Astrocyte of the cerebellum (primary cell): ENCODE data around the gene ZNF615.
"Not testable (repeated sequence)": the region's sequence is repeated elsewhere in the genome, so short reads cannot be mapped to it uniquely, and the experiment has no call there.

ENCODE experiments used
- DNase-seq: peaks from one replicate; pipeline ENCODE4 v3.0.0-alpha.2; 2011; ENCODE audit warnings: low read depth
- H3K4me3 ChIP-seq: 2 replicates; pipeline ENCODE4 v1.5.1; 2011; ENCODE audit warnings: mild to moderate bottlenecking, low read depth, low read length, moderate library complexity
- in situ Hi-C: cut with HindIII; loops from 2 replicates; pipeline ENCODE4 v1.10.0; 2017; ENCODE audit warnings: low sequenced_read_pairs
- TF ChIP-seq, protein P1 (sequence below): IDR thresholded peaks from 2 replicates; pipeline ENCODE4 v1.5.1; 2012; ENCODE audit warnings: low read length, low read depth, moderate library complexity, mild to moderate bottlenecking; ENCODE audit errors: missing control alignments

Gene ZNF615

DNA sequence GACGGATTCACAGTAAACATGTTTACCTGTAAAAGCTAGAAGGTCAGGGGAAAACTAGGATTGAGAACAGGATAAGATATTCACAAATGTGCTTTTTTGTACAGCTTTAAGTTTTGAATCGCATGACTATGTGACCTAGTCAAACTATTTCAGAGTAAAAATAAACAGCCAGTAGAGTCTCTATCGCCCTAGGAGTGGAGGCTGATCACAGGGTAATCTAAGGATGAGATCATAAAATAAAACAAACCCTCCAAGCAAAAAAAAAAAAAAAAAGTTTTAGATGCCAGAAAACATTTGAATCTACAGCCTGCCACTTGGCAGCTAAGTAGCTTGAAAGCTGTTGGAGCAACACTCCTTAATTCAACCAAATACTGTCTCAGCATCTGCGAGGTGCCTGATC, 48.2 kb downstream of the ZNF615 start:
- in situ Hi-C loops, result no loop called here
- DNase-seq, result no peak
- no peak overlapping the region for H3K4me3 ChIP-seq
- TF ChIP-seq, protein P1, sequence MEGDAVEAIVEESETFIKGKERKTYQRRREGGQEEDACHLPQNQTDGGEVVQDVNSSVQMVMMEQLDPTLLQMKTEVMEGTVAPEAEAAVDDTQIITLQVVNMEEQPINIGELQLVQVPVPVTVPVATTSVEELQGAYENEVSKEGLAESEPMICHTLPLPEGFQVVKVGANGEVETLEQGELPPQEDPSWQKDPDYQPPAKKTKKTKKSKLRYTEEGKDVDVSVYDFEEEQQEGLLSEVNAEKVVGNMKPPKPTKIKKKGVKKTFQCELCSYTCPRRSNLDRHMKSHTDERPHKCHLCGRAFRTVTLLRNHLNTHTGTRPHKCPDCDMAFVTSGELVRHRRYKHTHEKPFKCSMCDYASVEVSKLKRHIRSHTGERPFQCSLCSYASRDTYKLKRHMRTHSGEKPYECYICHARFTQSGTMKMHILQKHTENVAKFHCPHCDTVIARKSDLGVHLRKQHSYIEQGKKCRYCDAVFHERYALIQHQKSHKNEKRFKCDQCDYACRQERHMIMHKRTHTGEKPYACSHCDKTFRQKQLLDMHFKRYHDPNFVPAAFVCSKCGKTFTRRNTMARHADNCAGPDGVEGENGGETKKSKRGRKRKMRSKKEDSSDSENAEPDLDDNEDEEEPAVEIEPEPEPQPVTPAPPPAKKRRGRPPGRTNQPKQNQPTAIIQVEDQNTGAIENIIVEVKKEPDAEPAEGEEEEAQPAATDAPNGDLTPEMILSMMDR, result no peak

DNA sequence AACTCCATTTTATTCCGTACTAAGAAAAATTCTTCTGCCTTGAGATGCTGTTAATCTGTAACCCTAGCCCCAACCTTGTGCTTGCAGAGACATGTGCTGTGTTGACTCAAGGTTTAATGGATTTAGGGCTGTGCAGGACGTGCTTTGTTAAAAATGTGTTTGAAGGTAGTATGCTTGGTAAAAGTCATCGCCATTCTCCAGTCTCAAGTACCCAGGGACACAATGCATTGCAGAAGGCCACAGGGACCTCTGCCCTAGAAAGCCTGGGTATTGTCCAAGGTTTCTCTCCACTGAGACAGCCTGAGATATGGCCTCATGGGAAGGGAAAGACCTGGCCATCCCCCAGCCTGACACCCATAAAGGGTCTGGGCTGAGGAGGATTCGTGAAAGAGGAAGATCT, 50.2 kb downstream of the ZNF615 start:
- H3K4me3 ChIP-seq, in situ Hi-C loops, DNase-seq: not testable (repeated sequence)

DNA sequence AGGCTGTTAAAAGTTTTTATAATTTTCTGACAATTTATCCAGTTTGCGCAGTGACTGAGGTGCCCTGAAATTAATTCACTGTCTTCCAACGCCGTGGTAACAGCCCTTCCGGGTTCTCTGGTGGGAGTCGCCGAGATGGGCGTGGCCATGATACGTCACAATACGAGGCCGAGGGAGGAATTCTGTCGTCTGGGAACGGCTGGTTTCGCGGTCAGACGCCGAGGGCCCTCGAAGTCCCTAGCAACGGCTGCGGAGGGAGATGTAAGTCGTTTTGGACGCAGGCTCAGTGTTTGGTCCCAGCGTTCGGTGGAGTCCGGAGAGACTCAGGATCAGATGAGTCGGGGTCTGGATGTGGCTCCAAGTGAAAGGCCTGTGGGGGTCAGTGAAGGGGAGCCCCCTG, 59.0 kb downstream of the ZNF615 start:
- in situ Hi-C loops, result no loop called here
- TF ChIP-seq, protein P1, result no peak
- H3K4me3 ChIP-seq, result peak overlapping the region; percentile 21
- DNase-seq, result no peak

DNA sequence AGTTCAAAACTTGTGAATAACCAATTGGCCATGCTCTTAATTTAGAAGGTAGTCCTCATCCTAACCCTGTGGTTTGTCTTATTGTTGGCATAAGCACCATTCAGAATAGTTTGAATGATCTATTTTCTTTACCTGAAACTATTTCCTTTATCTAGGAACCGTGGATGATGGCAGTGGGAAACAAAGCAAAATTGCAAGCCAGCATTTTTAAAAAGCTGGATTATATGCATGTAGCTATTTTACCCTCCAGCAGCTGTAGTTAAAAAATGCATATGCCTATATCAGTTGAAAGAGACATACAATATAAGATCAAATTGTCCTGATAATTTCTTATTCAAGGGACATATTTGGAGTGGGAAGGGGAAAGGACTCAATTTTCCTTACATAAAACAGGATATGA, 61.4 kb downstream of the ZNF615 start:
- in situ Hi-C loops, result no loop called here
- DNase-seq, result no peak

DNA sequence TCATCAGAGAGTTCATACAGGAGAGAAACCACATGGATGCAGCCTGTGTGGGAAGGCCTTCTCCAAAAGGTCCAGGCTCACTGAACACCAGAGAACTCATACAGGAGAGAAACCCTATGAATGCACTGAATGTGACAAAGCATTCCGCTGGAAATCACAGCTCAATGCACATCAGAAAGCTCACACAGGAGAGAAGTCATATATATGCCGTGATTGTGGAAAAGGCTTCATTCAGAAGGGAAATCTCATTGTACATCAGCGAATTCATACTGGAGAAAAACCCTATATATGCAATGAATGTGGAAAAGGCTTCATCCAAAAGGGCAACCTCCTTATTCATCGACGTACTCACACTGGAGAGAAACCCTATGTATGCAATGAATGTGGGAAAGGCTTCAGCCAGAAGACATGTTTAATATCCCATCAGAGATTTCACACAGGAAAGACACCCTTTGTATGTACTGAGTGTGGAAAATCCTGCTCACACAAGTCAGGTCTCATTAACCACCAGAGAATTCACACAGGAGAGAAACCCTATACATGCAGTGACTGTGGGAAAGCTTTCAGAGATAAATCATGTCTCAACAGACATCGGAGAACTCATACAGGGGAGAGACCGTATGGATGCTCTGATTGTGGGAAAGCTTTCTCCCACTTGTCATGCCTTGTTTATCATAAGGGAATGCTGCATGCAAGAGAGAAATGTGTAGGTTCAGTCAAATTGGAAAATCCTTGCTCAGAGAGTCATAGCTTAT, 63.0 kb downstream of the ZNF615 start:
- in situ Hi-C loops, result no loop called here
- TF ChIP-seq, protein P1, result no peak
- no peak for DNase-seq
- no peak overlapping the region for H3K4me3 ChIP-seq

More for the DNA sequence above, 61.4 kb downstream of the ZNF615 start:
- TF ChIP-seq, protein P1, result no peak
- no peak overlapping the region for H3K4me3 ChIP-seq
